HepG2 (cell line): Measurements from ENCODE around the gene BCL2L11. TPM values are rescaled to one million over a fixed set of nuclear protein-coding genes. Genes with fewer than 3 reads are reported as not detected.

ENCODE experiments used
- ARID2 ChIP-seq: sonication (generic); formaldehyde crosslinking; IDR thresholded peaks from 2 replicates; pipeline ENCODE4 v1.8.1; 2022; ENCODE audit warnings: mild to moderate bottlenecking, missing genetic modification reagents, borderline replicate concordance
- GABPA ChIP-seq, 2 experiments: IDR thresholded peaks; 2 replicates each; pipeline ENCODE4 v1.6.1; 2011 to 2016; ENCODE audit warnings: low read depth in 2 of 2, low read length in 1 of 2, missing biosample characterization in 1 of 2, missing genetic modification characterization in 1 of 2
- GTF3A ChIP-seq: sonication (generic); formaldehyde crosslinking; conservative IDR thresholded peaks from 2 replicates; pipeline ENCODE4 v1.4.0; 2020; ENCODE audit warnings: mild to moderate bottlenecking, missing genetic modification reagents
- HMG20A ChIP-seq: IDR thresholded peaks from 2 replicates; pipeline ENCODE4 v1.6.1; 2016; ENCODE audit warnings: borderline replicate concordance
- ISL2 ChIP-seq: sonication (generic); formaldehyde crosslinking; IDR thresholded peaks from 2 replicates; pipeline ENCODE4 v1.5.0; 2020; ENCODE audit warnings: missing genetic modification reagents
- MIXL1 ChIP-seq: IDR thresholded peaks from 2 replicates; pipeline ENCODE4 v1.6.1; 2016
- PHF20 ChIP-seq: sonication (generic); formaldehyde crosslinking; IDR thresholded peaks from 2 replicates; pipeline ENCODE4 v1.5.0; 2020; ENCODE audit warnings: mild to moderate bottlenecking, missing genetic modification reagents
- PHF21A ChIP-seq: sonication (generic); formaldehyde crosslinking; IDR thresholded peaks from 2 replicates; pipeline ENCODE4 v1.5.0; 2020; ENCODE audit warnings: mild to moderate bottlenecking, missing genetic modification reagents
- RARG ChIP-seq: sonication (generic); formaldehyde crosslinking; IDR thresholded peaks from 2 replicates; pipeline ENCODE4 v1.4.0; 2020; ENCODE audit warnings: low read depth, mild to moderate bottlenecking, missing genetic modification reagents
- SRF ChIP-seq: IDR thresholded peaks from 2 replicates; pipeline ENCODE4 v1.6.1; 2011; ENCODE audit warnings: mild to moderate bottlenecking, low read depth, low read length, moderate library complexity
- SRY ChIP-seq: sonication (generic); formaldehyde crosslinking; IDR thresholded peaks from 2 replicates; pipeline ENCODE4 v1.8.0; 2022; ENCODE audit warnings: mild to moderate bottlenecking, missing genetic modification reagents
- STAG1 ChIP-seq: sonication (generic); formaldehyde crosslinking; IDR thresholded peaks from 2 replicates; pipeline ENCODE4 v1.4.0; 2020; ENCODE audit warnings: missing genetic modification reagents
- ZEB1 ChIP-seq: IDR thresholded peaks from 2 replicates; pipeline ENCODE4 v1.6.1; 2012; ENCODE audit warnings: mild to moderate bottlenecking, low read depth, inconsistent platforms; ENCODE audit not compliant: insufficient replicate concordance
- ZNF124 ChIP-seq: sonication (generic); formaldehyde crosslinking; IDR thresholded peaks from 2 replicates; pipeline ENCODE4 v1.4.0; 2020; ENCODE audit warnings: missing genetic modification reagents
- ZNF263 ChIP-seq: sonication (generic); formaldehyde crosslinking; IDR thresholded peaks from 2 replicates; pipeline ENCODE4 v1.4.0; 2020; ENCODE audit warnings: missing genetic modification reagents
- ZNF331 ChIP-seq: sonication (generic); formaldehyde crosslinking; IDR thresholded peaks from 2 replicates; pipeline ENCODE4 v1.4.0; 2020; ENCODE audit warnings: missing genetic modification reagents
- ZNF350 ChIP-seq: sonication (generic); formaldehyde crosslinking; IDR thresholded peaks from 2 replicates; pipeline ENCODE4 v1.4.0; 2020; ENCODE audit warnings: mild to moderate bottlenecking, low read depth, missing genetic modification reagents, borderline replicate concordance
- ZNF44 ChIP-seq: sonication (generic); formaldehyde crosslinking; IDR thresholded peaks from 2 replicates; pipeline ENCODE4 v1.5.1; 2020; ENCODE audit warnings: mild to moderate bottlenecking, missing genetic modification reagents
- ZNF549 ChIP-seq: sonication (generic); formaldehyde crosslinking; IDR thresholded peaks from 2 replicates; pipeline ENCODE4 v1.5.0; 2020; ENCODE audit warnings: missing genetic modification reagents
- polyA plus RNA-seq, 8 experiments: library from polyadenylated mRNA; depleted of rRNA in 3 of 8; stranded (reverse) in 7 of 8; unstranded in 1 of 8; fragments of >200 nt; fragmentation: Illumina TruSeq in 4 of 8; extraction: Trizol in 4 of 8; gene quantifications; 2 replicates each; pipeline versions ENCODE4 v1.2.1 to v1.2.3, GENCODE V29; 2011 to 2016; ENCODE audit warnings: low read depth in 4 of 8, missing spikeins in 1 of 8, mixed read lengths in 1 of 8; ENCODE audit not compliant: insufficient read depth in 1 of 8
- total RNA-seq, 5 experiments: library from RNA; depleted of rRNA; stranded (reverse); fragments of >200 nt; fragmentation: Illumina TruSeq; extraction: Trizol; gene quantifications; 2 replicates each; pipeline ENCODE4 v1.2.3, GENCODE V29; 2016; ENCODE audit warnings: low read depth in 1 of 5
- TF ChIP-seq, protein P1 (sequence below): sonication (generic); formaldehyde crosslinking; IDR thresholded peaks from 2 replicates; pipeline ENCODE4 v1.4.0; 2020; ENCODE audit warnings: missing genetic modification reagents
- TF ChIP-seq, protein P2 (sequence below): fragments of 450-650 bp; IDR thresholded peaks from 2 replicates; pipeline ENCODE4 v1.6.1; 2017
- TF ChIP-seq, protein P3 (sequence below): sonication (generic); formaldehyde crosslinking; IDR thresholded peaks from 2 replicates; pipeline ENCODE4 v1.8.0; 2022; ENCODE audit warnings: mild to moderate bottlenecking, missing genetic modification reagents; ENCODE audit not compliant: insufficient replicate concordance
- TF ChIP-seq, protein P4 (sequence below): IDR thresholded peaks from 2 replicates; pipeline ENCODE4 v1.6.1; 2018; ENCODE audit warnings: missing genetic modification reagents, mild to moderate bottlenecking, missing compliant biosample characterization
- TF ChIP-seq, protein P5 (sequence below): sonication (generic); formaldehyde crosslinking; IDR thresholded peaks from 2 replicates; pipeline ENCODE4 v1.5.0; 2020; ENCODE audit warnings: missing genetic modification reagents

The BCL2L11 gene
- total and polyA plus RNA-seq, 2 of the 13 experiments (the other 11 are each of a cell fraction or from before 2014, with no cell fraction given): 6.1 to 9.7 TPM

DNA sequence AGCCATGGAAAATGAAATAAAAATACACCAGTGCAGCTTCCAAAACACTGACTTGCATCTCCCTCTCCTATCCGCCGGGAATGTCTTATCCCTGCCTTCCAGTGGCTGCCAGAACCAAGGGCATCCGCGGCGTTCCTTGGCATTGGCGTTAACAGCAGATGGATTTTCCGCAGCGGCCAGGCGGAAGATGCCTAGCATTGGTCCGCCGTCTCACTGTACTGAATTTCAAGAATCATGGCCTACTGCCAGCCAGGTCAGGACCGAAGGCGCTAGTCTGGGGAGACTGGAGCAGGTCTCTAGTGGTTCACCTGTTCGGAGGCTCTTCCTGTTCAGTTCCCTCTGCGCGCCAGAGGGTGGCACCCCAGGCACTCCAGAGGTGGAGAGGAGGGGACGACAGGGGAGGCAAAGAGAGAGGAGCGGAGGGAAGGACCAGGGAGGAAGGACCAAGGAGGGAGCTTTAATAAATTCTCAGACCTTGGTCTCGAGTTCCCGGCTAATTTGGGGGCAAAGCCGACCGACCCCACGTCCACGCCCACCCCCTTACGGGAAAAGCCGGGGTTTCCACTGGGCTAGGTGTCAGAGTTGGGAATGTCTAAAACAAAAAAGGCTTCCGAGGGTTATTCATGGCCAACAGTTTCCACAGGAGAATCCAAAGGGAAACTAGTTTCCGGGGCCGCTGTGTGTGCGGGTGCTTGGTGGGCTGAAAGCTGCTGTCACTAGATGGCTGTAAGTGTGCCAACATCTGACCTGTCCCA lies 3.7 kb upstream of the BCL2L11 start (continued):
- TF ChIP-seq, protein P1, sequence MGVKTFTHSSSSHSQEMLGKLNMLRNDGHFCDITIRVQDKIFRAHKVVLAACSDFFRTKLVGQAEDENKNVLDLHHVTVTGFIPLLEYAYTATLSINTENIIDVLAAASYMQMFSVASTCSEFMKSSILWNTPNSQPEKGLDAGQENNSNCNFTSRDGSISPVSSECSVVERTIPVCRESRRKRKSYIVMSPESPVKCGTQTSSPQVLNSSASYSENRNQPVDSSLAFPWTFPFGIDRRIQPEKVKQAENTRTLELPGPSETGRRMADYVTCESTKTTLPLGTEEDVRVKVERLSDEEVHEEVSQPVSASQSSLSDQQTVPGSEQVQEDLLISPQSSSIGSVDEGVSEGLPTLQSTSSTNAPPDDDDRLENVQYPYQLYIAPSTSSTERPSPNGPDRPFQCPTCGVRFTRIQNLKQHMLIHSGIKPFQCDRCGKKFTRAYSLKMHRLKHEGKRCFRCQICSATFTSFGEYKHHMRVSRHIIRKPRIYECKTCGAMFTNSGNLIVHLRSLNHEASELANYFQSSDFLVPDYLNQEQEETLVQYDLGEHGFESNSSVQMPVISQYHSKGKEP (CRISPR knock-in tag): no peak
- TF ChIP-seq ZNF263 (CRISPR knock-in tag) (peak; percentile 98), ARID2 (CRISPR knock-in tag) (no peak), SRY (CRISPR knock-in tag) (no peak), SRF (no peak), PHF20 (CRISPR knock-in tag) (no peak), PHF21A (CRISPR knock-in tag) (0 out of 2 replicates have a peak, but pooled peaks have one; percentile 36), GABPA (IDR thresholded peaks at IDR 0.05; ENCODE audit: low read depth, low read length) (no peak), GABPA (CRISPR knock-in tag; IDR thresholded peaks at IDR 0.05; ENCODE audit: low read depth) (peak; percentile 58; the same call in 1 of the 2 replicates), ZEB1 (peak; percentile 60), ZNF350 (CRISPR knock-in tag) (no peak; the same call in 1 of the 2 replicates), HMG20A (0 out of 2 replicates have a peak, but pooled peaks have one; percentile 22), ZNF331 (0 out of 2 replicates have a peak, but pooled peaks have one; percentile 32), STAG1 (peak; percentile 98), RARG (no peak), GTF3A (CRISPR knock-in tag) (no peak), ZNF124 (CRISPR knock-in tag) (peak; percentile 53; the same call in 1 of the 2 replicates), ISL2 (CRISPR knock-in tag) (no peak), MIXL1 (CRISPR knock-in tag) (peak; percentile 42; the same call in 1 of the 2 replicates), ZNF44 (CRISPR knock-in tag) (no peak), ZNF549 (CRISPR knock-in tag) (no peak)
- TF ChIP-seq, protein P2, sequence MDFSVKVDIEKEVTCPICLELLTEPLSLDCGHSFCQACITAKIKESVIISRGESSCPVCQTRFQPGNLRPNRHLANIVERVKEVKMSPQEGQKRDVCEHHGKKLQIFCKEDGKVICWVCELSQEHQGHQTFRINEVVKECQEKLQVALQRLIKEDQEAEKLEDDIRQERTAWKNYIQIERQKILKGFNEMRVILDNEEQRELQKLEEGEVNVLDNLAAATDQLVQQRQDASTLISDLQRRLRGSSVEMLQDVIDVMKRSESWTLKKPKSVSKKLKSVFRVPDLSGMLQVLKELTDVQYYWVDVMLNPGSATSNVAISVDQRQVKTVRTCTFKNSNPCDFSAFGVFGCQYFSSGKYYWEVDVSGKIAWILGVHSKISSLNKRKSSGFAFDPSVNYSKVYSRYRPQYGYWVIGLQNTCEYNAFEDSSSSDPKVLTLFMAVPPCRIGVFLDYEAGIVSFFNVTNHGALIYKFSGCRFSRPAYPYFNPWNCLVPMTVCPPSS: no peak
- TF ChIP-seq, protein P3, sequence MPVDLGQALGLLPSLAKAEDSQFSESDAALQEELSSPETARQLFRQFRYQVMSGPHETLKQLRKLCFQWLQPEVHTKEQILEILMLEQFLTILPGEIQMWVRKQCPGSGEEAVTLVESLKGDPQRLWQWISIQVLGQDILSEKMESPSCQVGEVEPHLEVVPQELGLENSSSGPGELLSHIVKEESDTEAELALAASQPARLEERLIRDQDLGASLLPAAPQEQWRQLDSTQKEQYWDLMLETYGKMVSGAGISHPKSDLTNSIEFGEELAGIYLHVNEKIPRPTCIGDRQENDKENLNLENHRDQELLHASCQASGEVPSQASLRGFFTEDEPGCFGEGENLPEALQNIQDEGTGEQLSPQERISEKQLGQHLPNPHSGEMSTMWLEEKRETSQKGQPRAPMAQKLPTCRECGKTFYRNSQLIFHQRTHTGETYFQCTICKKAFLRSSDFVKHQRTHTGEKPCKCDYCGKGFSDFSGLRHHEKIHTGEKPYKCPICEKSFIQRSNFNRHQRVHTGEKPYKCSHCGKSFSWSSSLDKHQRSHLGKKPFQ (CRISPR knock-in tag): no peak
- TF ChIP-seq, protein P4, sequence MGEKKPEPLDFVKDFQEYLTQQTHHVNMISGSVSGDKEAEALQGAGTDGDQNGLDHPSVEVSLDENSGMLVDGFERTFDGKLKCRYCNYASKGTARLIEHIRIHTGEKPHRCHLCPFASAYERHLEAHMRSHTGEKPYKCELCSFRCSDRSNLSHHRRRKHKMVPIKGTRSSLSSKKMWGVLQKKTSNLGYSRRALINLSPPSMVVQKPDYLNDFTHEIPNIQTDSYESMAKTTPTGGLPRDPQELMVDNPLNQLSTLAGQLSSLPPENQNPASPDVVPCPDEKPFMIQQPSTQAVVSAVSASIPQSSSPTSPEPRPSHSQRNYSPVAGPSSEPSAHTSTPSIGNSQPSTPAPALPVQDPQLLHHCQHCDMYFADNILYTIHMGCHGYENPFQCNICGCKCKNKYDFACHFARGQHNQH: peak; percentile 71; the same call in 1 of the 2 replicates
- TF ChIP-seq, protein P5, sequence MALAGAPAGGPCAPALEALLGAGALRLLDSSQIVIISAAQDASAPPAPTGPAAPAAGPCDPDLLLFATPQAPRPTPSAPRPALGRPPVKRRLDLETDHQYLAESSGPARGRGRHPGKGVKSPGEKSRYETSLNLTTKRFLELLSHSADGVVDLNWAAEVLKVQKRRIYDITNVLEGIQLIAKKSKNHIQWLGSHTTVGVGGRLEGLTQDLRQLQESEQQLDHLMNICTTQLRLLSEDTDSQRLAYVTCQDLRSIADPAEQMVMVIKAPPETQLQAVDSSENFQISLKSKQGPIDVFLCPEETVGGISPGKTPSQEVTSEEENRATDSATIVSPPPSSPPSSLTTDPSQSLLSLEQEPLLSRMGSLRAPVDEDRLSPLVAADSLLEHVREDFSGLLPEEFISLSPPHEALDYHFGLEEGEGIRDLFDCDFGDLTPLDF (CRISPR knock-in tag): no peak
